ENCODE results near the gene NDOR1. TPM values are rescaled to one million over a fixed set of nuclear protein-coding genes. Genes with fewer than 3 reads are reported as not detected.

Gene NDOR1
- total RNA-seq, 2 experiments from 2014 or later = 44.7 to 45.5 TPM

DNA sequence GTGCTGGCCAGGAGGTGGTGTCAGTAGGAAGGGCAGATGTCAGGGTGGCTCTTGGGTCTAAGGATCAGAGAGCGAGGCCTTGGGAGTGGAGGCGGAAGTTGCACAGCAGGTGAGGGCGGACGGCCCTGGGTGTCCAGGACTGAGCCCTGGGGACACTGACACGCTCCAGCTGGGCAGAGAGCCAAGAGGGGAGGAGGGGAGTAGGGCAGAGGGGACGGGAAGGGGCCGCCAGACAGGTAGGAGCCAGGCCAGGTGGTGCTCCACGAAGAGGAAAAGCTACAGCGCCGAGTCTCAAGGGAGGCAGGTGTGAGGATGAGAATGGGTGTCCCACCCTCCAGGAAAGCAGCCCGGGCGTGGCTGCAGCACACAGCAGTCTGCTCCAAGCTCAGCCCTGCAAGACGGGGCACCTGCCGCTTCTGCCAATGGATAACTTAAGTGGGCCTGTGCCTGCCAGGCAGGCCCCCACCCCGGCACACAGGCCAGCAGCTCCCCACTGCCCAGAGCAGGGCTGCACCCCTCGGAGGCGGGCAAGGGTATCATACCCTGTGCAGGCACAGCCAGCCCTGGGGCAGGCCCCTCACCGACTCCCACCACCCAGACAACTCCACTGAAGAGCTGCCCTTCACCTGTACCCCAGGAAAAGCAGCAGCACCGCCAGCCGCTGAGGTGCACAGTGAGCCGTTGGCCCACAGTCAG, 9.8 kb upstream of the NDOR1 start:
- peaks cover 14% of the 10 kb centered on the region for H3K4me1 Mint-ChIP-seq (ENCODE audit: low read depth)
- H3K27me3 Mint-ChIP-seq (ENCODE audit: low read depth) = no peaks in the 10 kb centered on the region
- no peak overlapping the region for H3K27ac Mint-ChIP-seq
- no peaks in the 10 kb centered on the region for H3K36me3 Mint-ChIP-seq (ENCODE audit: low read depth)
- POLR2A ChIA-PET = interaction anchor here (0.7 to 1.4 kb wide), 3 partner anchors 9 to 58 kb away, joined by 3 to 5 read pairs (median 4); partner anchors contain the start of gene TUBB4B
- ATAC-seq = no peak
- H3K9me3 Mint-ChIP-seq (ENCODE audit: insufficient read depth) = no peaks in the 10 kb centered on the region
- H3K4me3 Mint-ChIP-seq = no peak overlapping the region
- CTCF ChIA-PET = interaction anchor here (1.6 kb wide), 1 partner anchor 19 kb away, joined by 3 read pairs; no protein-coding TSS in a partner anchor
- DNase-seq = no peak

DNA sequence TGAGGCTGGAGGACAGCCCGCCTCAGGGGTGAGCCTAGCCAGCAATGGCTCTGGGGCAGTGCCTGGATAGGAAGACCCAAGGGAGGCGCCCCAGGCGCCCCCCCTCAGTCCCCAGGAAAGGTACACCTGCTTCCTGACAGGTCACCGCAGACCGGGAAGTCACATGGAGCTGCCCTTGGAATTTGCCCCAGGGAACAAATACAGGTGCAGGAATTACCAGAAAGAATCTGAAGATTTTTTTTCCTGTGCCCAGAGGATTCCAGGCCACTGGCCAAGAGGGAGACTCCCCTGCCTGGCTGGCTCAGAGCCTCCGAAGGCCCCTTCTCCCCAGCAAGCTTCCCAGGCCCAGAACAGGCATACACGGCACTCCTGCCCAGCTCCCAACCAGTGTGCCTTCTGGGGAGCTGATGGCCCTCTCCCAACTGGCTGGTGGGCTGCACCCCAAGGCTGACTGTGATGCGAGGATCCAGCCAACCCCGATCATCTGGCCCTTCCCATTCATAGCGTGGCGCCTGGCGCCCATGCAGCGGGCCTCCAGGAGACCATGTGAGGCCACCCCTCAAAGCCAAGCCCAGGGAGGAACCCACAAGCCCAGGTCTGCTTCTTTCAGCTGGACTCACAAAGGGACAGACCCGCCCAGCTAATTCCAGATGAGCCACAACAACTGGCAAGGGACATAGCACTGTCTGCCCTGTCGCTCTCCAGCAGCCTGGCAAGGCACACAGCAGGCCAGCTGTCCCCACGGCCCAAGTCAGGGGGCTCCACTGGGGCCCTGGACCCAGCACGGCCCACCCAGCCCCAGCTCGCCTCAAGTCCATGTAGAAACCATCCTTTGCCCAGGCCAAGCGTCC, 7.2 kb upstream of the NDOR1 start:
- Mint-ChIP-seq H3K9me3 (ENCODE audit: insufficient read depth) (no peaks in the 10 kb centered on the region), H3K36me3 (ENCODE audit: low read depth) (peaks cover 4% of the 10 kb centered on the region), H3K4me3 (no peak overlapping the region), H3K4me1 (ENCODE audit: low read depth) (peaks cover 27% of the 10 kb centered on the region), H3K27ac (no peak overlapping the region), H3K27me3 (ENCODE audit: low read depth) (no peaks in the 10 kb centered on the region)
- DNase-seq (no peak), ATAC-seq (no peak)
- POLR2A ChIA-PET = interaction anchor here (2.0 to 3.4 kb wide), 2 partner anchors 10 to 68 kb away, joined by 5 to 27 read pairs; partner anchors contain the start of genes ANAPC2 and SSNA1
- CTCF ChIA-PET = interaction anchor here (1.2 to 2.1 kb wide), 2 partner anchors 9 to 38 kb away, joined by 4 to 12 read pairs; partner anchors contain the start of genes ANAPC2 and SSNA1

DNA sequence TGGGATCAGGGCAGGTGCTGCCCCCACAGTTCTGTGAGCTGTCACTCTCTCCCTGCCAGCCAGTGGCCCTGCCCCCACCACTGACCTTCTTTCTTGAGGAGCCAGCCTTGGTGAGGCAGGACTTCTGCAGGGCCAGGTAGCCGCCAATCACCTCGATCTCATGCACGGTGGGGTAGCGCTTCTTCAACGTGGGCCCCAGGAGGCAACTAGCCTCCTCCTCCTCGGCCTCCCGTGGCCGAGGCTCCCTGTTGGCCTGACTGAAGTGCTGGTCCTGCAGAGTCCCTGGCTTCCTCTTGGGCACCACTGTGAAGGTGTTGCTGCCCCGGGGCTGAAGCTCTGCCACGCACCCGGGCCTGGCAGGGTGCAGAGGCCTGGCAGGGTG, 6.6 kb upstream of the NDOR1 start:
- POLR2A ChIA-PET = interaction anchor here (2.0 to 3.4 kb wide), 2 partner anchors 10 to 69 kb away, joined by 5 to 27 read pairs; partner anchors contain the start of genes ANAPC2 and SSNA1
- H3K36me3 Mint-ChIP-seq (ENCODE audit: low read depth) = peaks cover 4% of the 10 kb centered on the region

DNA sequence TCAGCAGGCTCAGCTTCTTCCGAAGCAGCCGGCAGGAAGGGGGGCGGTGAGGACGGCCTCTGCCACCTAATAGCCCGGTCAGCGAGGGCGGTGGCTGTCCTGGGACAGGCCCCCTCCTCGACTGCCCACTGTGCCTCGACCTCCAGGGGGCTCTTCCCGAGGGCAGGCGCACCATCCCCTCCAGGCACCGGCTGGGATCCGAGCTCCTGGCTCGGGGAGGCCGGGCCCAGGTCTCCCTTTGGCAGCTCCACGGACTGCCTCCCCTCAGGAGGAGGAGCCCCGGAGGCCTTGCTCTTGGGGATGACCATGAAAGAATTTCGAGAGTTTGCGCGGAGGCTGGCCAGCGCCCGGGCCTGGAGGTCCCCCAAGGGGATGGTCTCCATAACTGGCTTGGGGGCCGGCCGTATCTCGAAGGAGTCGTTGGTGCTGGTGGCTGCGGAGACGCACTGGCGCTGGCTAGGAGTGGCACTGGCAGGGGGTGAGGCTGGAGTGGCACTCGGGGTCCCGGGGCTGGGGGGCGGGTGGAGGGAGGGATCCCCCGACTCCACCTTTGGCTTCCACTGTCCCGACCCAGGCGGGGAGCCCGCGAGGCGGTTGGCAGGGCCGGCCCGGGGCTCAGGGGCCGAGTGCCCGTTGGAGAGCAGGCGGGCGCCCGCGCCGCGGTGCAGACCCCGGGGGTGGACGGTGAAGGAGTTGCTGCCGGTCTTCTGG, 5.9 kb upstream of the NDOR1 start:
- ATAC-seq = no peak
- H3K27ac Mint-ChIP-seq = peak overlapping the region; percentile 55
- POLR2A ChIA-PET = interaction anchor here (2.0 to 3.4 kb wide), 2 partner anchors 11 to 70 kb away, joined by 5 to 27 read pairs; partner anchors contain the start of genes ANAPC2 and SSNA1
- no peaks in the 10 kb centered on the region for H3K27me3 Mint-ChIP-seq (ENCODE audit: low read depth)
- no peak for DNase-seq
- H3K9me3 Mint-ChIP-seq (ENCODE audit: insufficient read depth) = no peaks in the 10 kb centered on the region
- peaks cover 6% of the 10 kb centered on the region for H3K36me3 Mint-ChIP-seq (ENCODE audit: low read depth)
- peaks cover 38% of the 10 kb centered on the region for H3K4me1 Mint-ChIP-seq (ENCODE audit: low read depth)
- peak overlapping the region; percentile 72 for H3K4me3 Mint-ChIP-seq
- CTCF ChIA-PET = interaction anchor here (1.2 to 2.1 kb wide), 2 partner anchors 10 to 37 kb away, joined by 4 to 12 read pairs; partner anchors contain the start of genes ANAPC2 and SSNA1

More for the DNA sequence above, 6.6 kb upstream of the NDOR1 start:
- CTCF ChIA-PET = interaction anchor here (1.2 to 2.1 kb wide), 2 partner anchors 10 to 37 kb away, joined by 4 to 12 read pairs; partner anchors contain the start of genes ANAPC2 and SSNA1
- Mint-ChIP-seq H3K4me3 (no peak overlapping the region), H3K9me3 (ENCODE audit: insufficient read depth) (no peaks in the 10 kb centered on the region), H3K27ac (no peak overlapping the region), H3K4me1 (ENCODE audit: low read depth) (peaks cover 32% of the 10 kb centered on the region), H3K27me3 (ENCODE audit: low read depth) (no peaks in the 10 kb centered on the region)
- ATAC-seq (no peak), DNase-seq (no peak)

DNA sequence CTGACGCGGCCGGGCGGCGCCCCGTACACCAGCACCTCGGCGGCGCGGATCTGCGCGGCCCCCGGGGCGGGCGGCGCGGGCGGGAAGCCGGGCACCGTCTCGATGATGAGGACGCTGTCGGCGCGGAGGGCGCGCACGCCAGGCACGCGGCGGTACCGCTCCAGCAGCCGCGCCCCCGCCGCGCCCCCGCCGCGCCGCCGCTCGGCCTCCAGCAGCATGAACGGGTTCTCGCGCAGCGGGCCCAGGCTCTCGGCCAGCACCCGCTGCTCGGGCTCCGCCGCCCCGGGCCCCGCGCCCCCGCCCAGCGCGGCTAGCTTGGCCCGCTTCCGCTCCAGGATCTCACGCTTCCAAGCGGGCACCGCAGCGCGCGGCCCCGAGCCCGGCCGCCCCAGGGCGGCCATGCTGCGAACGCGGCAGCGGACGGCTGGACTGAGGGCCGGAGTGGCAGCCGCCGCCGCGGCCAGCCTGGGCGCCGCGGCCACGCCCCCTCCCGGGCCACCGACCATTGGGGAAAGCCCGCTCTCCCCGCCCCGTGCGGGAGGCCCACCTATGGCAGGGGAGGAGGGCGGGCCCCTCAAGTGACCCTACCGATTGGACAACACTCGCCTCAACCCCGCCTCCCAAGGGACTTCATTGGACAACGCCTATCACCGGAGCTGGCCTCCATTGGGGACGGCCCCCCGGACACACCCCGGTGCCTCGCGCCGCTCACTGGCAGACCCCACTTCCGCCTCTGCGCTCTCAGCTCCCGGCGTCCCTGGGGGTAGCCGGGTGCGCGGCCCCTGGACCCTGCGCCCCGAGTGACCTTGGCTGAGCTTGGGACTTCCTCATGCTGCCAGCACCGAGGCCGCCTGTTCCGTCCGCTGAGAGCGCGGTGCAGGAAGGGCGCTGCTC, 4.9 kb upstream of the NDOR1 start, which contains the start of gene TPRN:
TSS of gene TPRN (minus strand) at position 431 of the 894 bp plus-strand sequence. CDS start at position 401, 30 bp downstream.
- Mint-ChIP-seq H3K4me3 (peak within 1 kb of the TSS; percentile 86), H3K27me3 (ENCODE audit: low read depth) (no peaks in the 10 kb centered on the region), H3K9me3 (ENCODE audit: insufficient read depth) (no peaks in the 10 kb centered on the region), H3K36me3 (ENCODE audit: low read depth) (peaks cover 6% of the 10 kb centered on the region), H3K27ac (peak within 1 kb of the TSS; percentile 86), H3K4me1 (ENCODE audit: low read depth) (peaks cover 39% of the 10 kb centered on the region)
- ATAC-seq (peak; percentile 97), DNase-seq (peak; percentile 99)
- POLR2A ChIA-PET = interaction anchor here (0.7 to 1.9 kb wide), 9 partner anchors 13 to 393 kb away, joined by 3 to 20 read pairs (median 4); partner anchors contain the start of genes ANAPC2, NELFB, SSNA1 and TUBB4B
- CTCF ChIA-PET = interaction anchor here (0.6 to 1.9 kb wide), 8 partner anchors 8 to 133 kb away, joined by 3 to 13 read pairs (median 4); partner anchors contain the start of genes ANAPC2 and SSNA1

DNA sequence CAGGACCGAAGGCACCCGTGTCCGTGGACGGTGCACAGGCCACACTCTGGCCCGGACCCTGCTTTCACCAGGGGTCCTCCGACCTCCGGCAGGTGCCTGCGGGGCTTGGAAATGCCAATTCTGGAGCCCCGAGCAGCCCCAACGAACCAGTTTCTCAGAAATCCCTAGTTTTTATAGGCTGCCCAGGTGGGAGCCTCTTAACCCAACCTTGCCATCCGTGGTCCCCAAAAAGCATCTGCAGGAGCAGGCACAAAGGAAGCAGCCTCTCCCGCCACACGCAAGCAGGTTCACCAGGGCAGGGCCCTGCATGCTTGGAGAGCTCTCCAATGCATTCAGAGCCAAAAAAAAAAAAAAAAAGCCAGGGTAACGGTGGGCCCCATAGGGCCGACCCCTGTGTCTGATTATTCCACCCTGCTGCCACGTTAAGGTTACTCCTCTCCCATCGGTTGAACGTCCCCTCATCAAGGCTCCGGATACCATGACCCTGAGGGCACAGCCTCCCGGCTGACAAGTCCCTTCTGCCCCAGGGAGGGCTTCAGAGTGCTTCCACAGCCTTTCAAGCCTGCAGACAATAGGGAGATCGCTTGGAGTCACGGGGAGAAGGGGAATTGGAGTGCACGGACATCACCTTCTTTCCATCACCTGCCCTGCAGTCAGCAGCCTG, 4.2 kb upstream of the NDOR1 start:
- ATAC-seq = no peak
- POLR2A ChIA-PET = interaction anchor here (0.6 to 1.9 kb wide), 9 partner anchors 13 to 394 kb away, joined by 3 to 20 read pairs (median 4); partner anchors contain the start of genes ANAPC2, NELFB, SSNA1 and TUBB4B

DNA sequence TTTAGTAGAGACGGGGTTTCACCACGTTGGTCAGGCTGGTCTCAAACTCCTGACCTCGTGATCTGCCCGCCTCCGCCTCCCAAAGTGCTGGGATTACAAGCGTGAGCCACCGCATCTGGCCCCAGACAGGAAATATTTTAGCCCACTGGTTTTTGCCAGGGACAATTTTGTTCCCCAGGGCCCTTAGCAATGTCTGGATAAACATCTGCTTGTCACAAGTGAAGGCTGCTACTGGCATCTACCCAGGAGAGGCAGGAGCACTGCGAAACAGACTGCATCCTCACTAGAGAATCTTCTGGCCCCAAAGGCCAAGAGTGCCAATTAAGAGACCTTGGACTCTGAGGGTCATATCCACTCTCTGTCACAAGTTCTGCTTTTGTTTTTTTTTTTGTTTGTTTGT, 2.5 kb upstream of the NDOR1 start:
- H3K9me3 Mint-ChIP-seq (ENCODE audit: insufficient read depth) = no peaks in the 10 kb centered on the region
- H3K4me1 Mint-ChIP-seq (ENCODE audit: low read depth) = peaks cover 57% of the 10 kb centered on the region
- POLR2A ChIA-PET = interaction anchor here (1.0 kb wide), 1 partner anchor 14 kb away, joined by 3 read pairs; the partner anchor contains the start of genes ANAPC2 and SSNA1
- no peak overlapping the region for H3K4me3 Mint-ChIP-seq
- H3K36me3 Mint-ChIP-seq (ENCODE audit: low read depth) = peaks cover 20% of the 10 kb centered on the region
- CTCF ChIA-PET = interaction anchor here (0.9 to 1.1 kb wide), 2 partner anchors 24 to 34 kb away, joined by 3 read pairs; partner anchors contain the start of gene RNF224
- no peak for DNase-seq
- no peaks in the 10 kb centered on the region for H3K27me3 Mint-ChIP-seq (ENCODE audit: low read depth)
- H3K27ac Mint-ChIP-seq = no peak overlapping the region
- ATAC-seq = no peak

More for the DNA sequence above, 4.2 kb upstream of the NDOR1 start:
- H3K4me3 Mint-ChIP-seq = peak overlapping the region; percentile 86
- peaks cover 8% of the 10 kb centered on the region for H3K36me3 Mint-ChIP-seq (ENCODE audit: low read depth)
- H3K27ac Mint-ChIP-seq = peak overlapping the region; percentile 86
- CTCF ChIA-PET = interaction anchor here (0.6 to 1.9 kb wide), 8 partner anchors 9 to 133 kb away, joined by 3 to 13 read pairs (median 4); partner anchors contain the start of genes ANAPC2 and SSNA1
- H3K4me1 Mint-ChIP-seq (ENCODE audit: low read depth) = peaks cover 43% of the 10 kb centered on the region
- H3K9me3 Mint-ChIP-seq (ENCODE audit: insufficient read depth) = no peaks in the 10 kb centered on the region
- no peaks in the 10 kb centered on the region for H3K27me3 Mint-ChIP-seq (ENCODE audit: low read depth)
- DNase-seq = no peak

DNA sequence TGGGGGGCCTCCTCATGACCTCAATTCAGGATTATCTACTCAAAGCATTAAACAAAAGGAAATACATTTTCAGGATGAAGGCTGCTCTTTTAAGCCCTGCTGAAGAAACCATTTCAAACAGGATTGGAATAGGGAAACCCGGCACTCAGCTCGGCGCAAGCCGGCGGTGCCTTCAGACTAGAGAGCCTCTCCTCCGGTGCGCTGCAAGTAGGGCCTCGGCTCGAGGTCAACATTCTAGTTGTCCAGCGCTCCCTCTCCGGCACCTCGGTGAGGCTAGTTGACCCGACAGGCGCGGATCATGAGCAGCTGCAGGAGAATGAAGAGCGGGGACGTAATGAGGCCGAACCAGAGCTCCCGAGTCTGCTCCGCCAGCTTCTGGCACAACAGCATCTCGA, 772 bp upstream of the NDOR1 start:
- H3K27ac Mint-ChIP-seq = peak overlapping the region; percentile 97
- peak overlapping the region; percentile 94 for H3K4me3 Mint-ChIP-seq
- no peaks in the 10 kb centered on the region for H3K9me3 Mint-ChIP-seq (ENCODE audit: insufficient read depth)
- H3K4me1 Mint-ChIP-seq (ENCODE audit: low read depth) = peaks cover 51% of the 10 kb centered on the region
- peaks cover 31% of the 10 kb centered on the region for H3K36me3 Mint-ChIP-seq (ENCODE audit: low read depth)
- ATAC-seq (no peak), DNase-seq (no peak)
- CTCF ChIA-PET = interaction anchor here (0.9 to 1.8 kb wide), 7 partner anchors 16 to 302 kb away, joined by 3 to 7 read pairs (median 3); partner anchors contain the start of gene SSNA1
- no peaks in the 10 kb centered on the region for H3K27me3 Mint-ChIP-seq (ENCODE audit: low read depth)
- POLR2A ChIA-PET = interaction anchor here (0.6 to 2.6 kb wide), 9 partner anchors 9 to 109 kb away, joined by 3 to 12 read pairs (median 4); partner anchors contain the start of genes RNF208 and SSNA1

DNA sequence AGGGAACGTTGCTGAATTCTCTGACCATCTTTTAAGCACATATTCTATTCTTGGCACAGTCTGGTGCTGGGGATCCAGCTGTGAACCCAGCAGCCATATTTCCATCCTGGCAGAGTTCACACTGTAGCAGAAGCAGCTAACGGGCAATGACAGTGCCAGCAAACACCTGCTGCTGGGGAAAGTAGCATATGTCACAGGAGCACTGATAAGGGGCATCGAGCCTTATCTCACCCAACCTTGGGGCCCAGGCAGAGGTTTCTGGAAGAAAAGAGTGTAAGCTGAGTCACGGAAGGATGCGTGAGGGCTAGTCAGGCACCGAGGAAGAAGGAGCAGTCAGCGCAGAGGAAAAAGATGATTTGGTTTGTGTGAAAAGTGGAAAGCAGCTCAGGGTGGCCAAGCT, 1.1 kb downstream of the NDOR1 start:
- H3K27ac Mint-ChIP-seq = peak overlapping the region; percentile 97
- H3K36me3 Mint-ChIP-seq (ENCODE audit: low read depth) = peaks cover 37% of the 10 kb centered on the region
- ATAC-seq = no peak
- peaks cover 44% of the 10 kb centered on the region for H3K4me1 Mint-ChIP-seq (ENCODE audit: low read depth)
- no peaks in the 10 kb centered on the region for H3K9me3 Mint-ChIP-seq (ENCODE audit: insufficient read depth)
- no peak for DNase-seq
- no peaks in the 10 kb centered on the region for H3K27me3 Mint-ChIP-seq (ENCODE audit: low read depth)
- CTCF ChIA-PET = interaction anchor here (1.4 to 1.6 kb wide), 2 partner anchors 30 to 171 kb away, joined by 3 to 5 read pairs; no protein-coding TSS in a partner anchor
- H3K4me3 Mint-ChIP-seq = peak overlapping the region; percentile 94
- POLR2A ChIA-PET = interaction anchor here (0.8 to 2.6 kb wide), 4 partner anchors 16 to 76 kb away, joined by 3 to 12 read pairs (median 6); partner anchors contain the start of gene RNF208
